Epithelial cell of prostate (primary cell): ENCODE results near the gene CLIP1.
"Not testable (repeated sequence)": the region's sequence is repeated elsewhere in the genome, so short reads cannot be mapped to it uniquely, and the experiment has no call there.

Experiments used
- DNase-seq: peaks from one replicate; pipeline ENCODE4 v3.0.0-alpha.2; 2011; ENCODE audit warnings: low read depth, low spot score
- H3K27ac ChIP-seq: fragments of 450-650 bp; 2 replicates; pipeline ENCODE4 v1.5.1; 2017; ENCODE audit warnings: mild to moderate bottlenecking

CLIP1 gene

DNA sequence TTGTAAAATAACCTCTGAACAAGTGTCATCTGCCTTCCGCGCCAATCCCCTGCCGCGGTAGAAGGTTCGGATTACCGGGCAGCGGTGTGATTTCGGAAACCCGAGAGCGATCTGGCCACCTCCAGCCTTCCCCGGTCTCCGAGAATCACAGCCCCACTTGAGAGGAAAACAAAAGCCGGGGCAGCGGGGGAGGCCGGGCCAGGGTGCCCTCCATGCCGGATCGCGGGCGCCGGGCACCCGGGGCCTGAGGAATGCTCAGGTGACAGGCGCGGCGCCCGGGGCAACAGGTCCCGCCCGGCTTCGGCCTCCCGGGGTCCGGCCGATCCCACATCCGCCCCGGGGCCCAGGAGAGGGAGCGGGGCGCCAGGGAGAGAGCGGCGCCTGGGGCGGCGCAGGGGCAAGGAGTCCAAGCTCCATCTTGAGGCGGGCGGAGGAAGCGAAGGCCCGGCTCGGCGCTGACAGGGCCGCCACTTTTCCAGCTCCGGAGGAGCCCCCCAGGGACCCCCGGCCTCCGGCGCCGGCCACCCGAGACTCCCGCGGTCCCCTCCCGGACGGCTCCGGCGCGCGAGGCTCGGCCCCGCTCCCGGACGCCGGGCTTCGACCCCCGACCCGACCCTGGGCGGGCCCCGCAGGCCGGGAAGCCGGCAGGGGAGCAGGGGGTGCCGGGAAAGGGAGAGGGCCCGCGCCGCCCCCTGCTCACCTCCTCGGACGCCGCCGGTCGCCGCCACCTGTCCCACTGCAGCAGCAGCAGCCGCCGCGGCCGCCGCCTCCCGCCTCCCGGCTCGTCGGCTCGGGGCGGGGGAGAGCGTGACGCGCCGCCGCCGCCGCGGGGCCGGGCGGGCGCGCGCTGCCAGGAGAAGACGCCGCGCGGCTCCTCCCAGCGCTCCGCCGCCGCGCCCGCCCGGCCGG, at the start of gene CLIP1:
CLIP1 (minus strand) TSS at position 849 of the 909 bp plus-strand sequence. CDS start 42,217 bp downstream, outside the sequence.
- DNase-seq, result no peak
- peak within 1 kb of the TSS; percentile 95 for H3K27ac ChIP-seq

DNA sequence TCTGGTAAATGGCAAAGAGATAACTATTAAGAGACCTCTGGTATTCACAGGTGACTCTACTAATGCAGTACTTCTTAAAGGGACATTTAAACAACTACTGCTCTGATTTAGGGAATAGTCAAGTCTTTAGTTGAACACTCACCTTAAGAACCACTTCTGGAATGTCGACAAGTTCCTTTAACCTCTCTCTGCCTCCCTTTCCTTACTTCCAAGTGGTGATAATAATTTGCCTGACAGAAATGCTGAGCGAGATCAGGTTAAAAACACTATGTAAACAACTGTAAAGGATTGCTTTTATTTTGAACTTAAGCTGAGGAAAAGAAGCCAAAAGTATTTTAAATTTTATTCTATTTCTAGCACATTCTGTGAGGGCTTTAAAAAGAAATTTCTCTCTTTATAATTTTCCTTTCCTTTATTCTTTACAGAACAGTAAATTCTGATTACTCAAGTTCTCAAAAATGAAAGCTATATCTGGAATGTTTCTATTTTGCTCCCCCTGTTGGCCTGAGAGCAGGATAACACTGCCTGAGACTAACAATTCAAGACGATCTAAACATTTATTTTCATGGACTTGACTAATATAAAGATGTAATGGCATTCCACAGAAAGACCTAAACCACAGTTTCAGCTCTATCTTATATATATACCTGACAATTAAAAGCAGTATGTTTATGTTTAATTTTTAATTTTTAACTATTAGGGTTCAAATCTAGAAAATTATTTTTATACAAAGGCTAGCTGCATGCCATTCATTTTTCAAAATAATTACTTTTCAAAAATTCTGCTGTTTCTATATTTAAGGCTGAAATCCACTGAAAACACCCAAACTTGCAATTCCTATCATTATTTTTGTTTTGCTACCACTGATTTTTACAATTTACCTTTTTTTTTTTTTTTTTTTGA, 49.1 kb upstream of the CLIP1 start:
- no peak for DNase-seq
- peak overlapping the region; percentile 66 for H3K27ac ChIP-seq

DNA sequence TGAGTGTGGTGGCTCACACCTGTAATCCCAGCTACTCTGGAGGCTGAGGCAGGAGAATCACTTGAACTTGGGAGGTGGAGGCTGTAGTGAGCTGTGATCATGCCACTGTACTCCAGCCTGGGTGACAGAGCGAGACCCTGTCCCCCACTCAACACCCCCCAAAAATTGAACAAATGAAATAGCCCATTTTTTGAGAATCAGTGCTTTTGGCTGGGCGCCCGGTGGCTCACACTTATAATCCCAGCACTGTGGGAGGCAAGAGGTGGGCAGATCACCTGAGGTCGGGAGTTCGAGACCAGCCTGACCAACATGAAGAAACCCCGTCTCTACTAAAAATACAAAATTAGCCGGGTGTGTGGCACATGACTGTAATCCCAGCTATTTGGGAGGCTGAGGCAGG, 48.1 kb upstream of the CLIP1 start:
- peak overlapping the region; percentile 66 for H3K27ac ChIP-seq
- DNase-seq, result not testable (repeated sequence)

DNA sequence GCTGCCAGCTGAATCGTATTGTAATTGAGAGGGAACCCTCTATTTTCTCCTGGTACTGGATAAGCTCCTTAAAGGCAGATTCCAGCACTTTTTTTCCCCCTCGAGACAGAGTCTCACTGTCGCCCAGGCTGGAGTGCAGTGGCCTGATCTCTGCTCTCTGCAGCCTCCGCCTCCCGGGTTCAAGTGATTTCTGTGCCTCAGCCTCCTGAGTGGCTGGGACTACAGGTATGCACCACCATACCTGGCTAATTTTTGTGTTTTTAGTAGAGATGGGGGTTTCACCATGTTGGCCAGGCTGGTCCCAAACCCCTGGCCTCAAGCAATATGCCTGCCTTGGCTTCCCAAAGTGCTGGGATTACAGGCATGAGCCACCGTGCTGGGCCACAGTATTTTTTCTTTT, 47.4 kb upstream of the CLIP1 start:
- H3K27ac ChIP-seq, result peak overlapping the region; percentile 26

DNA sequence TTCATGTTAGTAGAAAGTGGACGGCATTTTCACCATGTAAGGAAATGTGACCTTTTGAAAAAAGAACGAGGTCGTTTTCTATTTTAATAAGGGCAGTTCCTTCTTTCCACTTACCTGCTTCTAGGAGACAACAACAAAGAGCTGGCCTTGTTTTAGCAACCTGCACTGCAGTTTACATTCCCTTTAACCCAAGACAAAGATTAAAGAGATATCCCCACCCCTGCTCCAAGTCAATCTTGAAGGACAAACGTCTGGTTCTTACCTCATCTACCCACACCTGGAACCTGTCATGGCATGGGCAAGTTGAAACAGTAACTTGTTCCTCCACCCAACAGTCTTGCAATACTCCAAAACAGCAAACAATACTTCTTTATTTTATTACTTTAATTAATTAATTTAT, 45.5 kb upstream of the CLIP1 start:
- peak overlapping the region; percentile 92 for H3K27ac ChIP-seq
- DNase-seq, result peak; percentile 99

More for the DNA sequence above, 47.4 kb upstream of the CLIP1 start:
- DNase-seq, result not testable (repeated sequence)

DNA sequence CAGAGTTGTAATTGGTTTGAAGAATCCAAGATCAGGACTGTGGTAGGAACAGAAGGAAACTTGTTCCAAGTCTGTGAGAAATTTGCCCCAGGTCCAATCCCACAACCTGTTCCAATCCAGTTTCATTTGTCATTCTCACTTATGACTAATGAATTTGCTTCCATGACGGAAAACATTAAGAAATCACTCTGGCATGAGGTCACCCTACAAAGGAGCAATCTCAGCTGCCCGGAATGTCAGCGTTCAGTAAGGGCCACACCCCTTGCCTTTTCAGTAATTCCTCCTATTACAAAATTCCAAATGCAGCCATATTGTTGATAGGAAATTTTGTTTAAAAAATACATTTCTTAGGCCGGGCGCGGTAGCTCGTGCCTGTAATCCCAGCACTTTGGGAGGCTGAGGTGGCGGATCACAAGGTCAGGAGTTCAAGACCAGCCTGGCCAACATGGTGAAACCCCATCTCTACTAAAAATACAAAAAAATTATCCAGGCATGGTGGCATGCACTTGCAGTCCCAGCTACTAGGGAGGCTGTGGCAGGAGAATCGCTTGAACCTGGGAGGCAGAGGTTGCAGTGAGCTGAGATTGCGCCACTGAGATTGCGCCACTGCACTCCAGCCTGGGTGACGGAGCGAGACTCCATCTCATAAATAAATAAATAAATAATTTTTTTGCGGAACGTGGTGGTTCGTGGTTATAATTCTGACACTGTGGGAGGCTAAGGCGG, 42.0 kb upstream of the CLIP1 start:
- DNase-seq, result peak; percentile 98
- peak overlapping the region; percentile 92 for H3K27ac ChIP-seq

DNA sequence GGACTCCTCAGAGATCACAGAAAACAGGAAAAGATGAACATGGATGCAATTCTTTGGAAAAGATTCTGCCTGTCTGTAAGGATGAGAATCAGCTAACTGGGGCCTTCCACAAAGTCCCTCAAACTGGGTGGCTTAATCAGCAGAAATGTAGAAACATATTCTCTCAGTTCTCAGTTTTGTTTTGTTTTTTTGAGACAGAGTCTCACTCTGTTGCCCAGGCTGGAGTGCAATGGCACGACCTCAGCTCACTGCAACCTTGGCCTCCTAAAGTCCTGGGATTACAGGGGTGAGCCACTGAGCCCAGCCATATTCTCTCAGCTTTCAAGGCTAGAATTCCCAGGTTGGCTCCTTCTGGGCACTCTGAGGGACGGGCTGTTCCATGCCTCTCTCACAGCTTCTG, 38.2 kb upstream of the CLIP1 start:
- no peak for DNase-seq

DNA sequence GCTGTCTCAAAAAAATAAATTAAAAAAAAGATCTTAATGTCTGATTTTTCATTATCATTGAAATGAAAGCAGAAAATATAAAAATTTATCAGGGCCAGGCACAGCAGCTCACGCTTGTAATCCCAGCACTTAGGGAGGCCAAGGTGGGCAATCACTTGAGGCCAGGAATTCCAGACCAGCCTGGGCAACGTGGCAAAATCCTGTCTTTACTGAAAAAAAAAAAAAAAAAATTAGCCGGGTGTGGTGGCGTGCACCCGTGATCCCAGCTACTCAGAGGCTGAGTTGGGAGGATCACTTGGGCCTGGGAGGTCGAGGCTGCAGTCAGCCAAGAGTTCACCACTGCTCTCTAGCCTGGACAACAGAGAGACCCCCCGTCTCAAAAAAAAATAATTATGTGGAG, 37.6 kb upstream of the CLIP1 start:
- no peak for DNase-seq
- no peak overlapping the region for H3K27ac ChIP-seq

More for the DNA sequence above, 38.2 kb upstream of the CLIP1 start:
- no peak overlapping the region for H3K27ac ChIP-seq

DNA sequence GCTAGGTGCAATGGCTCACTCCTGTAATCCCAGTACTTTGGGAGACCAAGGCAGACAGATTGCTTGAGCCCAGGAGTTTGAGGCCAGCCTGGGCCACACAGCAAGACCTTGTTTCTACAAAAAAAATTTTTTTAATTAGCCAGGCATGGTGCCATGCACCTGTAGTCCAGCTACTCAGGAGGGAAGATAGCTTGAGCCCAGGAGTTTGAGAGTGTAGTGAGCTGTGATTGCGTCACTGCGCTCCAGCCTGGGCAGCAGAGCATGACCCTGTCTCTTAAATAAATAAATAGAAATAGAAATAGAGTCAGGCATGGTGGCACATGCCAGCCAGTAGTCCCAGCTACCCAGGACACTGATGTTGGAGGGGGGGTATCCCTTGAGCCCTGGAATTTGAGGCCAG, 36.7 kb upstream of the CLIP1 start:
- no peak overlapping the region for H3K27ac ChIP-seq
- DNase-seq, result no peak

DNA sequence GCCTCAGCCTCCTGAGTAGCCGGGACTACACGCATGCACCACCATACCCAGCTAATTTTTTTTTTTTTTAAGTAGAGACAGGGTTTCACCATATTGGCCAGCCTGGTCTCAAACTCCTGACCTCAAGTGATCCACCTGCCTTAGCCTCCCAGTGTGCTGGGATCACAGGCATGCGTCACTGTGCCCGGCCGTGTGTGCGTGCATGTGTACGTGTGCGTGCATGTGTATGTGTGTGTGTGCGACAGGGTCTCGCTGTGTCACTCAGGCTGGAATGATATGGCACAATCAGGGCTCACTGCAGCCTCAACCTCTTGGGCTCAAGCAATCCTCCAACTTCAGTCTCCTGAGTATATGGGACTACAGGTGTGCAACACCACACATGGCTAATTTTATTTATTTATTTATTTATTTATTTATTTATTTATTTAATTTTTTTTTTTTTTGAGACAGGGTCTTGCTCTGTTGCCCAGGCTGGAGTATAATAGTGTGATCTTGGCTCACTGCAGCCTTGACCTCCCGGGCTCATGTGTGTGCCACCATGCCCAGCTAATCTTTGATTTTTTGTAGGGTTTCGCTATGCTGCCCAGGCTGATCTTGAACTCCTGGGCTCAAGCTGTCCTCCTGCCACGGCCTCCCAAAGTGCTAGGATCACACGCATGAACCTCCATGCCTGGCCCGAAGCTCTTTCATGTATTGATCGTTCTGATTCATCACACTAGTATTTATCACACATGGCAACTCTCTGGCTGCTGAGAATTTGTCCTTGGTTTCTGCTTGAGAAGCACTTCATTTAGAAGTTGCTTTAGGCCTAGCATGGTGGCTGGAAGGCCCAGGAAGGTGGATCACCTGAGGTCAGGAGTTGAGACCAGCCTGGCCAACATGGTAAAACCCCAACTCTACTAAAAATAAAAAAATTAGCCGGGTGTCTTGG, 35.9 kb upstream of the CLIP1 start:
- no peak overlapping the region for H3K27ac ChIP-seq
- DNase-seq, result no peak

DNA sequence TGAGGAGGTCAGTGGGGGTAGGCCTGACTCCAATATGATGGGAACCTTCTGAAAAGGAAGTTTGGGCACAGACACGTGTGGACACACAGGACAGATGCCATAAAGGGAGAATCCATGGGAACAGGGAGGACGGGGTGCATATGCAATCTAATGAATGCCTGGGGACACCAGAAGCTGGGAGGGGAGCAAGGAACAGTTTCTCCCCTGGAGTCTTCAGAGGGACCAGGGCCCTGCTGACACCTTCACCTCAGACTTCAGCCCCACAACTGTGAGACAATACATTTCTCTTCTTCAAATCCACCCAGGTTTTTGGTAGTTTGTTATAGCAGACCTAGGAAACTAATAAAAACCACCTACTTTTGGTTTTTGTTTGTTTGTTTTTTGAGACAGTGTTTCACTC, 35.2 kb upstream of the CLIP1 start:
- H3K27ac ChIP-seq, result no peak overlapping the region
- DNase-seq, result no peak

DNA sequence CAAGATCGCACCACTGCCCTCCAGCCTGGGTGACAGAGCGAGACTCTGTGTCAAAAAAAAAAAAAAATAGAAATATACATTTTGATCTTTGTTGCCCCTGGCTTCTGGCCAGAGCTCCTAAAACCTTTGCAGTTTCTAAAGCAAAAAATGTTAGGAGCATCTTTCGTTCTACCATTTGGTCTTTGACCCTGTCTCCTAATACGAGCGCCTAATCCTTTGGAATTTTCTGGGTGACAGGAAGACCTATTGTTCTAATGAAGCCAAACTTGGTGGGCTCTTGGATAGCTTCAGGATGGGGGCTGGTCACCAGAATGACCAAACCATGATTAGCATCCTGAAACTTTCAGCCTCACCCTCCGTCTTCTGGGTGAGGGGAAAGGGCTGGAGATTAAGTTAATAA, 32.3 kb upstream of the CLIP1 start:
- DNase-seq, result no peak

DNA sequence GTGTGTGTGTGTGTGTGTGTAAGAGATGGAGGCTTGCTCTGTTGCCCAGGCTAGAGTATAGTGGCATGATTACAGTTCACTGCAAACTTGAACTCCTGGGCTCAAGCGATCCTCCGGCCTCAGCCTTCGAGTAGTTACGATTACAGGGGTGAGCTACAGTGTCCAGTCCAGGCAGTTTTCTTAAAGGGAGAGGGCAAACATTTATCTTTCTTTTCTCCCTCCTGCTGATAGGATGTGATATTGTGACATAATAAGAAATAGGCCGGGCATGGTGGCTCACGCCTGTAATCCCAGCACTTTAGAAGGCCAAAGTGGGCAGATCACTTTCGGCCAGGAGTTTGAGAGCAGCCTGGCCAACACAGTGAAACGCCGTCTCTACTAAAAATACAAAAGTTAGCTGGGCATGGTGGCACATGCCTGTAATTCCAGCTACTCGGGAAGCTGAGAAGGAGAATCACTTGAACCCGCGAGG, 31.8 kb upstream of the CLIP1 start:
- no peak overlapping the region for H3K27ac ChIP-seq
- no peak for DNase-seq

More for the DNA sequence above, 32.3 kb upstream of the CLIP1 start:
- no peak overlapping the region for H3K27ac ChIP-seq

DNA sequence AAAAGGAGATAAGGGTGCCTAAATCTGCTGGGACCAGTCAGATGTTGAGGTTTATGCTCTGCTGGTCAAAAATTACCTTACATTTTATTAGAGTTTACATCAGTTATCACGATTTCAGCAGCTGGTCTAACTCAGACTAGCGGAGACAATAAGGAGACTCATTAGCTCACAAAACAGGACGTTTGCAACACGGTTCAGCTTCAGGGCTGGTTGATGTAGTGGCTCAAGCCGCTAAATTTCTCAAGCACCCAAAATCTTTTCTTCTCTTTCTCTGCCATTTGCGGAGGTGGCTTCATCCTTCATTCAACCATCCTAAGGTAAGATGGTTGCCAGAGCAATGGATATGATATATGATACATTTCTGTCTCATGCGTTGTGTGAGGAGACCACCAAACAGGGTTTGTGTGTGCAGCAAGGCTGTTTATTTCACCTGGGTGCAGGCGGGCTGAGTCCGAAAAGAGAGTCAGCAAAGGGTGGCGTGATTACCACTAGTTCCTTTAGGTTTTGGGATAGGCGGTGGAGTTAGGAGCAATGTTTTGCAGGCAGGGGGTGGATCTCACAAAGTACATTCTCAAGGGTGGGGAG, 30.3 kb upstream of the CLIP1 start:
- no peak for DNase-seq
- H3K27ac ChIP-seq, result no peak overlapping the region

DNA sequence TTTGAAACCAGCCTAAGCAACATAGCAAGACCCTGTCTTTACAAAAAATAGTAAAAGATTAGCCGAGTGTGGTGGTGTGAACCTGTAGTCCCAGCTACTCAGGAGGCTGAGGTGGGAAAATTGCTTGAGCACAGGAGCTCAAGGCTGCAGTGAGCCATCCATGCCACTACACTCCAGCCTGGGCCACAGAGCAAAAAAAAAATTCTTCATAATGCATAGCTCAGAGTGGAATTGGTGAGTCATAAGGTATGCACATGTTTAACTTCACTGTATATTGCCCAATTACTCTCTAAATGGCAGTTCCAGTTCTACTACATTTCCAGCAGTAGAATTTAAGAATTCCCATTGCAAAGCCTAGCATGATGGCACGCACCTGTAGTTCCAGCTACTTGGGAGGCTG, 26.8 kb upstream of the CLIP1 start:
- peak; percentile 92 for DNase-seq
- peak overlapping the region; percentile 42 for H3K27ac ChIP-seq

DNA sequence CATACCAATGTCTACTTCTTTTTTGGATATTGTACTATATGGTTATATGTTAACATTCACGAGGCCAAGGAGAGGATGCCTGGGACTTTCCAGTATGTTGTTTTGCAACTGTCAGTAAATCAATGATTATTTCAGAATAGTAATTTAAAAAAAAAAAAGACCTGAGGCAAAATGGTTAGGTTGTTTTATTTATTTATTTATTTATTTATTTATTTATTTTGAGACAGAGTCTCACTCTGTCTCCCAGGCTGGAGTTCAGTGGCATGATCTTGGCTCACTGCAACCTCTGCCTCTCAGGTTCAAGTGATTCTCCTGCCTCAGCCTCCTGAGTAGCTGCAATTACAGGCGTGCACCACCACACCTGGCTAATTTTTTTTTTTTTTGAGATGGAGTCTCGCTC, 25.4 kb upstream of the CLIP1 start:
- not testable (repeated sequence) for H3K27ac ChIP-seq

DNA sequence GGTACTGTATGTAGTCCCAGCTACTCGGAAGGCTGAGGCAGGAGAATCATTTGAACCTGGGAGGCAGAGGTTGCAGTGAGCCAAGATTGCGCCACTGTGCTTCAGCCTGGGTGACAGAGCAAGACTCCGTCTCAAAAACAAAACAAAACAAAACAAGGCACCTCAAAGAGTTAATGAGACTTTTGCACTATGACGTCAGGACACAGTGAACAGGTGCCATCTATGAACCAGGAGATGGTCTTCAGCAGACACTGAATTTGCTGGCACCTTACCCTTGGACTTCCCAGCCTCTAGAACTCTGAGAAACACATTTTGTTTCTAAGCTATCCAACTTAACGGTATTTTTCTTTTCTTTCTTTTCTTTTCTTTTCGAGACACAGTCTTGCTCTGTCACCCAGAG, 23.9 kb upstream of the CLIP1 start:
- not testable (repeated sequence) for DNase-seq

More for the DNA sequence above, 25.4 kb upstream of the CLIP1 start:
- DNase-seq, result not testable (repeated sequence)

DNA sequence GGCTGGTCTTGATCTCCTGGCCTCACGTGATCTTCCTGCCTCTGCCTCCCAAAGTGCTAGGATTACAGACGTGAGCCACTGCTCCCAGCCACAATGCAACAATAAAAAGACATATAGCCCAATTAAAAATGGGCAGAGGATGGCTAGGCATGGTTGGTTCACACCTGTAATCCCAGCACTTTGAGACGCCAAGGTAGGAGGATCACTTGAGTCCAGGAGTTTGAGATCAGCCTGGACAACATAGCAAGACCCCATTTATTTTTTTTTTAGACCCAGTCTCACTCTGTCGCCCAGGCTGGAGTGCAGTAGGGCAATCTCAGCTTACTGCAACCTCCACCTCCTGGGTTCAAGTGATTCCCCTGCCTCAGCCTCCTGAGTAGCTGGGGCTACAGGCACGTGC, 21.6 kb upstream of the CLIP1 start:
- H3K27ac ChIP-seq, DNase-seq: not testable (repeated sequence)

More for the DNA sequence above, 23.9 kb upstream of the CLIP1 start:
- peak overlapping the region; percentile 47 for H3K27ac ChIP-seq

DNA sequence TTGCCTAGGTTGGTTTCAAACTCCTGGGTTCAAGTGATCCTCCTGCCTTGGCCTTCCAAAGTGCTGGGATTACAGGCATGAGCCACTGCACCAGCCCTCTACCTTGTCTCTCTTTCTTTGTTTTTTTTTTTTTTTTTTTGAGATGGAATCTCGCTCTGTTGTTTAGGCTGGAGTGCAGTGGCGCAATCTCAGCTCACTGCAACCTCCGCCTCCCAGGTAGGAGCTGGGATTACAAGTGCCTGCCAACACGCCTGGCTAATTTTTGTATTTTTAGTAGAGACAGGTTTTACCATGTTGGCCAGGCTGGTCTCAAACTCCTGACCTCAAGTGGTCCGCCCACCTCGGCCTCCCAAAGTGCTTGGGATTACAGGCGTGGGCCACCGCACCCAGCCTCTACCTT, 16.4 kb upstream of the CLIP1 start:
- not testable (repeated sequence) for DNase-seq, H3K27ac ChIP-seq
